Measurements from ENCODE around the gene CTTNBP2NL.

CTTNBP2NL gene

DNA sequence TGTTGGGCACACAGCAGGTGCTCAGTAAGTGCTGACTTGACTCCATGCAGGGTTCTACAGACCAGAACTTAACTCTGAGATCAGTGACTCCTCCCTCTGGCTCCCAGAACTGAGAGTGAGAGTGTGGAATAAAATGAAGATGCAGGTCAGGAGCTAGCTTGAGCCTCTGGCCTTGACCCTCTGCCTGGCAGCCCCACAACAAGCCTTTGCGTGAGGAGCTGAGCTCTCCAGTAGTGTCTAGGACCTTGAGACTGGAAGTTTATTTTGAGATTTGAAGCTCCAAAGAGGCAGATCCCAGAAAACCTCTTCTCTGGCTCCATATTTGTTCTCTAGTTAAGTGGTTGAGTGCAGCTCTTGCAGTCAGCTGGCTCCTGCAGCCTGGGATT lies 109.4 kb downstream of the CTTNBP2NL start:
- H3K27me3 ChIP-seq = peaks cover 84 to 99% (median 91%) of the 10 kb centered on the region in 11 experiments
- no peak overlapping the region for H3K9ac ChIP-seq

DNA sequence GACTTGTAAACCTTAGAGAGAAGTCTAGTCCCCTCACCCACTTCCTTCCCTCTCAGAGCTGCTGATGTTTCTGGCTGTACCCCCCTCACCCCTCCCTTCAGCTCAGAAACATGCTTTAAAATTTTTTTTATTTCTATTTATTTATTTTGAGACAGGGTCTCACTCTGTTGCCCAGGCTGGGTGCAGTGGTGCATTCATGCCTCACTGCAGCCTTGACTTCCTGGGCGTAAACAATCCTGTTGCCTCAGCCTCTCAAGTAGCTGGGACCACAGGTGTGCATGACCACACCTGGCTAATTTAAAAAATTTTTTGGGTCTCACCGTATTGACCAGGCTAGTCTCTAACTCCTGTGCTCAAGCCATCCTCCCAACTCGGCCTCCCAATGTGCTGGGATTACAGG lies 109.9 kb downstream of the CTTNBP2NL start:
- H3K27me3 ChIP-seq = peaks cover 79 to 99% (median 91%) of the 10 kb centered on the region in 11 experiments
- no peak for TF ChIP-seq Cebpa-rat (IDR thresholded peaks at IDR 0.05)
- no peaks in the 10 kb centered on the region for H3K36me3 ChIP-seq
- H3K9ac ChIP-seq = no peak overlapping the region
- H3K27ac ChIP-seq = no peak overlapping the region
- H3K9me3 ChIP-seq (replicated peaks in 1 of 11) = peaks cover 0 to 14% (median 0%) of the 10 kb centered on the region in 11 experiments; a peak in 5 of 22 replicates
- no peak overlapping the region for H3K4me3 ChIP-seq
- peaks cover 0 to 30% (median 0%) of the 10 kb centered on the region in 11 experiments; a peak in 7 of 22 replicates for H4K20me1 ChIP-seq
- H3K4me2 ChIP-seq = peak overlapping the region in 8 of 11 experiments; percentile 24 to 68 (median 55); a peak in 15 of 22 replicates
- peaks cover 8 to 44% (median 34%) of the 10 kb centered on the region in 10 experiments; a peak in 18 of 20 replicates for H3K4me1 ChIP-seq

More for the DNA sequence above, 109.4 kb downstream of the CTTNBP2NL start:
- Histone ChIP-seq H4K20me1 (peaks cover 0 to 30% (median 0%) of the 10 kb centered on the region in 11 experiments; a peak in 7 of 22 replicates), H3K9me3 (replicated peaks in 1 of 11) (peaks cover 0 to 14% (median 0%) of the 10 kb centered on the region in 11 experiments; a peak in 5 of 22 replicates), H3K4me1 (peaks cover 8 to 44% (median 34%) of the 10 kb centered on the region in 10 experiments; a peak in 18 of 20 replicates), H3K4me2 (peak overlapping the region in 8 of 11 experiments; percentile 24 to 68 (median 55); a peak in 15 of 22 replicates), H3K4me3 (no peak overlapping the region), H3K27ac (no peak overlapping the region), H3K36me3 (no peaks in the 10 kb centered on the region)
- TF ChIP-seq Cebpa-rat (IDR thresholded peaks at IDR 0.05) = no peak

DNA sequence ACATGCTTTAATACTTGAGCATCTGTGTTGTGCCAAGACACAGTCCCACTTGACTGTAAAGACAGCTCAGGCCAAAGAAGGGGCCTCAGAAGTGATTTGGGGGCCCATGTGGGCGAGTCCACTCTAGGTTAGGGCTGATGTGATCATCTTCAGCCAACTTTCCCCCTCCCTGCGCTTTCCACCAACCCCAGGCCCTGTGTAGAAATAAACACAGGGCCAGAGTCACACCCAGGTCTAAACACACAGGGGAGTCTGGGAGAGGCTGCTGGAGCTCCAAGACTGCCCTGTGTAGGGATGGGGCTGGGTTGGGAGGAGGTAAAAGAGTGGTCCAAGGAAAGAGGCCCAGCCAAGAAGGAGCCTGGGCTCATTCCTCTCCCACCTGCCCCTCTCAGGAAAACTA lies 110.3 kb downstream of the CTTNBP2NL start:
- Histone ChIP-seq H3K4me3 (no peak overlapping the region), H3K4me1 (peaks cover 8 to 44% (median 34%) of the 10 kb centered on the region in 10 experiments; a peak in 18 of 20 replicates), H3K27ac (no peak overlapping the region), H3K9me3 (replicated peaks in 1 of 11) (peaks cover 0 to 14% (median 0%) of the 10 kb centered on the region in 11 experiments; a peak in 5 of 22 replicates), H3K9ac (no peak overlapping the region), H4K20me1 (peaks cover 0 to 30% (median 0%) of the 10 kb centered on the region in 11 experiments; a peak in 7 of 22 replicates), H3K36me3 (no peaks in the 10 kb centered on the region), H3K4me2 (peak overlapping the region in 8 of 11 experiments; percentile 24 to 68 (median 55); a peak in 13 of 22 replicates), H3K27me3 (peaks cover 75 to 97% (median 86%) of the 10 kb centered on the region in 11 experiments)
- TF ChIP-seq Cebpa-rat (IDR thresholded peaks at IDR 0.05) = no peak

DNA sequence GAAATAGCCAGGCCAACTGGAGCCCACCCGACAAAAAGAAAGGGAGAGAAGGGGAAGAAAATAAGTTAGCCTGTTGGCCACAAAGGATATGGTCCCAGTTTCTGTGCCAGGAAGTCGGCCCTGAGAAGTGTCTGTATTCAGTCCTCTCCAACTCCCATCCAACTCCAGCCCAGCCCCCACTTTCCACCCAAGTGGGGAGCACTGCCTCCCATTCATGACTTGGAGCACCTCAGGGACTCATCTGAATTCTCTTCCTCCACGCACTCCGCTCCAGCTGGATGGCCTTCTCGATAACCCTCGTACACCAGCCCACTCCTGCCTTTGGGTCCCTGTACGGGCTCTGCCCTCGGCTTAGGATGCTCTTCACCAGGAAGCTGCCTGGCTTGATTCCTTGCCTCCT lies 110.7 kb downstream of the CTTNBP2NL start:
- Histone ChIP-seq H3K27me3 (peaks cover 71 to 96% (median 82%) of the 10 kb centered on the region in 11 experiments), H3K9ac (no peak overlapping the region), H3K4me3 (no peak overlapping the region), H3K4me1 (peaks cover 8 to 42% (median 34%) of the 10 kb centered on the region in 10 experiments; a peak in 18 of 20 replicates), H4K20me1 (peaks cover 0 to 29% (median 0%) of the 10 kb centered on the region in 11 experiments; a peak in 7 of 22 replicates), H3K9me3 (replicated peaks in 1 of 11) (peaks cover 0 to 14% (median 0%) of the 10 kb centered on the region in 11 experiments; a peak in 5 of 22 replicates), H3K27ac (no peak overlapping the region), H3K36me3 (no peaks in the 10 kb centered on the region), H3K4me2 (peak overlapping the region in 2 of 11 experiments; percentile 56 to 59; a peak in 2 of 22 replicates)
- TF ChIP-seq Cebpa-rat (IDR thresholded peaks at IDR 0.05) = no peak

DNA sequence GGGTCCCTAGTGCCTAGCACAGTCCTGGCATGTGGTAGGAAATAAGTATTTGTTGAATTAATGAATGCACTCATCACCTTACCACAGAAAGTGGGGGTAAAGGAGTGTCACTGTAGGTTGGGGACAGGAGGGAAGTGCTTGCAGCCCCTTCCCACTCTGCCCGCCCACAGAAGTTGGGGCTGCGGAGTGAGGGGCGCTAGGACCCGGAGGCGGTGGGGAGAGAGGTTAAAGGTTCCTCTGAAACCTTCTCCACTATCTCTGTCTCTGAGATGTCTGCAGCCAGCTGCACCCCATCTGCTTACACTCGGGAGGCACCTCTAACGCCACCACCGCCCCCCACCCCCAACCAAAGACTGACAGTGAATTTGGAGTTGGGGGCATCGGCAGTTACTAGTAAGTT lies 111.3 kb downstream of the CTTNBP2NL start:
- peak overlapping the region in 1 of 11 experiments; percentile 43; a peak in 1 of 22 replicates for H3K9ac ChIP-seq
- H3K27me3 ChIP-seq = peaks cover 65 to 90% (median 76%) of the 10 kb centered on the region in 11 experiments
- TF ChIP-seq Cebpa-rat (IDR thresholded peaks at IDR 0.05) = no peak
- H3K9me3 ChIP-seq (replicated peaks in 1 of 11) = peaks cover 0 to 9% (median 0%) of the 10 kb centered on the region in 11 experiments; a peak in 5 of 22 replicates
- H3K4me1 ChIP-seq = peaks cover 8 to 41% (median 34%) of the 10 kb centered on the region in 10 experiments; a peak in 18 of 20 replicates
- peak overlapping the region; percentile 89 to 98 (median 96) for H3K4me2 ChIP-seq
- peak overlapping the region in 9 of 10 experiments; percentile 50 to 72 (median 64); a peak in 16 of 20 replicates for H3K4me3 ChIP-seq
- no peaks in the 10 kb centered on the region for H3K36me3 ChIP-seq
- peaks cover 0 to 23% (median 0%) of the 10 kb centered on the region in 11 experiments; a peak in 6 of 22 replicates for H4K20me1 ChIP-seq
- H3K27ac ChIP-seq = no peak overlapping the region

DNA sequence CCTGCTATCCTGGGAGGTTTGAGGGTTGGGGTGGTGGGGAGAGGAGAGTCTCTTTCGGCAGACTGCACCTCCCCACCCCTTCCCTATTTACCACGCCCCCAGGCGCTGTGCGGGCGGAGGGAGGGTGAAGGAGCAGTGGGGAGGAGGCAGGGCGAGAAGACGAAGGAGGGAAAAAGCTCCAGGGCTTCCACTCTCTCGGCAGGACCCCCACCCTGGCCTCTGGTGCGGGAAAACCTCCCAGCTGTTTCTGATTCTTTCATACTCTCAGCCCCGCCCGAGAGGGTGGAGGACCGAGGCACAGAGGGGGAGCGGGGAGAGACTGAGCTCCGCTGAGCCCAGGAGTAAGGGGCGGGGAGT lies 111.9 kb downstream of the CTTNBP2NL start:
- TF ChIP-seq Cebpa-rat (IDR thresholded peaks at IDR 0.05) = no peak
- peak overlapping the region; percentile 50 to 72 (median 64) for H3K4me3 ChIP-seq

DNA sequence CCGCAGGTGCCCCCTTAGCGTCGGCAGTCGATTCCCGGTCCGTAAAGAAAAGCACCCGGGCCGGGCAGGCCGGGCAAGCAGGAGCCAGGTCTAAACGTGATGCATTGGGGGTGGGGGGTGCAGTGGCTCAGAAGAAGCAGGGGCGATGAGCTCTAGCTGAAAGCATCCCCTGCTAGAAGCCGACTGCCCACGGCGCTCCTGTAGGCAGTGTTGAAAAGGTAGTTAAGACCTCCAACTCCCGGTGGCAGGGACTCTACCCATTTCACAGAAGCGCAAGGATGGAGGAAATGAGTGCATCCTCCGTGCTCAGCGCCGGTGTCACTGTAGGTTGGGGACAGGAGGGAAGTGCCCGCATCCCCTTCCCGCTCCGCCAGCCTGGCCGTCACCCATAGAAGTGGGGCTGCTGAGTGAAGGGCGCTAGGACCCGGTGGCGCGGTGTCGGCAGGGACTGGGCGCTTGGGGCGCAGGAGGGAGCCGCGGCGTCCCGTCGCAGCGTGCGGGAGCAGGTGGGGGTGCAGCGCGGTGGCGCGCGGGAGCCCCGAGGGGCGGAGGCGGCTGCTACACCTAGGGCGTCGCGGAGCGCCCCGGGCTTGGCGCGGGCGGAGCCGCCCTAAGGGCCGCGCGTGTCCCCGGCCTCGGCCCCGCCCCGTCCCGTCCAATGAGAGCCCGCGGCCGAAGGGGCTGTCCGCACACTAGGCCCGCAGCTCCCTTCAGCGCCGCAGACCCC lies 112.4 kb downstream of the CTTNBP2NL start, which contains the start of gene WNT2B:
Gene WNT2B (plus strand): TSS at position 688 of the 727 bp plus-strand sequence. CDS start 298 bp downstream, outside the sequence.
- peaks cover 54 to 79% (median 65%) of the 10 kb centered on the region in 11 experiments for H3K27me3 ChIP-seq
- no peak for TF ChIP-seq Cebpa-rat (IDR thresholded peaks at IDR 0.05)
- H3K9ac ChIP-seq = peak within 1 kb of the TSS in 10 of 11 experiments; percentile 1 to 68 (median 42); a peak in 18 of 22 replicates
- H3K4me2 ChIP-seq = peak within 1 kb of the TSS; percentile 89 to 98 (median 96)
- H3K4me1 ChIP-seq = peaks cover 8 to 41% (median 34%) of the 10 kb centered on the region in 10 experiments; a peak in 18 of 20 replicates
- no peaks in the 10 kb centered on the region for H3K36me3 ChIP-seq
- H3K9me3 ChIP-seq (replicated peaks in 1 of 11) = peaks cover 0 to 9% (median 0%) of the 10 kb centered on the region in 11 experiments; a peak in 5 of 22 replicates
- H3K4me3 ChIP-seq = peak within 1 kb of the TSS; percentile 50 to 72 (median 64)
- H4K20me1 ChIP-seq = peaks cover 0 to 22% (median 0%) of the 10 kb centered on the region in 11 experiments; a peak in 4 of 22 replicates
- H3K27ac ChIP-seq = no peak within 1 kb of the TSS

More for the DNA sequence above, 111.9 kb downstream of the CTTNBP2NL start:
- peaks cover 59 to 84% (median 71%) of the 10 kb centered on the region in 11 experiments for H3K27me3 ChIP-seq
- peak overlapping the region in 10 of 11 experiments; percentile 1 to 68 (median 42); a peak in 18 of 22 replicates for H3K9ac ChIP-seq
- H4K20me1 ChIP-seq = peaks cover 0 to 22% (median 0%) of the 10 kb centered on the region in 11 experiments; a peak in 5 of 22 replicates
- H3K36me3 ChIP-seq = no peaks in the 10 kb centered on the region
- H3K9me3 ChIP-seq (replicated peaks in 1 of 11) = peaks cover 0 to 9% (median 0%) of the 10 kb centered on the region in 11 experiments; a peak in 5 of 22 replicates
- H3K4me2 ChIP-seq = peak overlapping the region; percentile 89 to 98 (median 96)
- peaks cover 8 to 41% (median 34%) of the 10 kb centered on the region in 10 experiments; a peak in 18 of 20 replicates for H3K4me1 ChIP-seq
- H3K27ac ChIP-seq = no peak overlapping the region

DNA sequence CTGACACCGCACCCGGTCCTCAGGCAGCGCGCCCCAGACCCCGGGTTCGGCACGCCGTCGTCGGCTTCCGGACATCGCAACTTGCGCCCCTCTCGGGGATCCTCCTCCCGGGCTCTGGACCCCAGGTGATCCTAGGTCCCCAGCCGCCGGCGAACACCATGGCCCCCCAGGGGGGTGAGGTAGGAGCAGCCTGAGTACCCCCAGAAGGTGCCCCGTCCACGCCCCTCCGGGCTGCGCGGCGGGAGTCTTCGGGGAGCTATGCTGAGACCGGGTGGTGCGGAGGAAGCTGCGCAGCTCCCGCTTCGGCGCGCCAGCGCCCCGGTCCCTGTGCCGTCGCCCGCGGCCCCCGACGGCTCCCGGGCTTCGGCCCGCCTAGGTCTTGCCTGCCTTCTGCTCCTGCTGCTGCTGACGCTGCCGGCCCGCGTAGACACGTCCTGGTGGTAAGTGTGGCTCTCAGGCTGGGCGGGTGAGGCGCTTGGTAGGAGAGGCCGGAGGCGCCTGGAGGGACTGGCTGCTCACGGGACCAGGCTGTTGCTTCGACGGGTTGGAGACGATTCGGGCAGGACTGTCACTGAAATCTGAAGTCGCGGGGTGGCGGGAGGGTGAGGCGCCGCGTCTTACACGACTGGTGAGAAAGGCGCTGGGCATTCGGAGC lies 113.1 kb downstream of the CTTNBP2NL start:
- peaks cover 47 to 72% (median 58%) of the 10 kb centered on the region in 11 experiments for H3K27me3 ChIP-seq
- peak overlapping the region in 5 of 11 experiments; percentile 14 to 63 (median 43); a peak in 6 of 22 replicates for H3K9ac ChIP-seq

More for the DNA sequence above, 113.1 kb downstream of the CTTNBP2NL start:
- Histone ChIP-seq H4K20me1 (peaks cover 0 to 22% (median 0%) of the 10 kb centered on the region in 11 experiments; a peak in 4 of 22 replicates), H3K4me3 (peak overlapping the region; percentile 50 to 72 (median 64)), H3K36me3 (no peaks in the 10 kb centered on the region), H3K27ac (no peak overlapping the region), H3K4me2 (peak overlapping the region; percentile 89 to 98 (median 96)), H3K9me3 (replicated peaks in 1 of 11) (peaks cover 0 to 9% (median 0%) of the 10 kb centered on the region in 11 experiments; a peak in 5 of 22 replicates), H3K4me1 (peaks cover 8 to 41% (median 34%) of the 10 kb centered on the region in 10 experiments; a peak in 18 of 20 replicates)
- TF ChIP-seq Cebpa-rat (IDR thresholded peaks at IDR 0.05) = no peak
